Neural progenitor cell (in vitro differentiated cells): ENCODE data around the gene HSF4.

ENCODE experiments used
- EZH2 ChIP-seq: fragments of 200-600 bp; sonication (generic); IDR thresholded peaks from 2 replicates; pipeline ENCODE4 v1.6.1; 2017; ENCODE audit warnings: antibody characterized with exemption, mild to moderate bottlenecking, moderate library complexity
- TF ChIP-seq, protein P1 (sequence below): fragments of 200-600 bp; sonication (generic); IDR thresholded peaks from 2 replicates; pipeline ENCODE4 v1.5.1; 2017; ENCODE audit warnings: antibody characterized with exemption, mild to moderate bottlenecking

DNA sequence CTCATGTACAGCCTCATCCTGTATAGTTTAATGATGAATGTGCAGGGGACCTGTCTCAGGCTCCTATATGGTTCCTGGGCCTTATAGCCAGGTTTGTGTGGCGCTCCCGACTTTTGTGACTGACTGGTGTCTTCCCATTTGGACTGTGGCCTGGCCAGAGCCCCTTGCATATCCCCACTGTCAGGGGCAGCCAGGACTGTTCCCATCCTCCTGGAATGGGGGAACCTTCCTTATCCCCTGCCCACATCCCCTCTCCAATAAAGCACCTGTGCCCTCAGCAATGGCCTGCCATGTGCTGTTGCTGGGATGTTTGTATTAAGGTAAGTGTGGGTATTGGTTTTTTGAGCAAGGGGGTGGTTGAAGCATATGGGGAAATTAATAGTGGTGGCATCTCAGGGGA lies 16.3 kb upstream of the HSF4 start:
- TF ChIP-seq, protein P1, sequence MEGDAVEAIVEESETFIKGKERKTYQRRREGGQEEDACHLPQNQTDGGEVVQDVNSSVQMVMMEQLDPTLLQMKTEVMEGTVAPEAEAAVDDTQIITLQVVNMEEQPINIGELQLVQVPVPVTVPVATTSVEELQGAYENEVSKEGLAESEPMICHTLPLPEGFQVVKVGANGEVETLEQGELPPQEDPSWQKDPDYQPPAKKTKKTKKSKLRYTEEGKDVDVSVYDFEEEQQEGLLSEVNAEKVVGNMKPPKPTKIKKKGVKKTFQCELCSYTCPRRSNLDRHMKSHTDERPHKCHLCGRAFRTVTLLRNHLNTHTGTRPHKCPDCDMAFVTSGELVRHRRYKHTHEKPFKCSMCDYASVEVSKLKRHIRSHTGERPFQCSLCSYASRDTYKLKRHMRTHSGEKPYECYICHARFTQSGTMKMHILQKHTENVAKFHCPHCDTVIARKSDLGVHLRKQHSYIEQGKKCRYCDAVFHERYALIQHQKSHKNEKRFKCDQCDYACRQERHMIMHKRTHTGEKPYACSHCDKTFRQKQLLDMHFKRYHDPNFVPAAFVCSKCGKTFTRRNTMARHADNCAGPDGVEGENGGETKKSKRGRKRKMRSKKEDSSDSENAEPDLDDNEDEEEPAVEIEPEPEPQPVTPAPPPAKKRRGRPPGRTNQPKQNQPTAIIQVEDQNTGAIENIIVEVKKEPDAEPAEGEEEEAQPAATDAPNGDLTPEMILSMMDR: no peak
- no peak for TF ChIP-seq EZH2
